Measurements from ENCODE around the gene RSRC2.
"Not testable (repeated sequence)": the region's sequence is repeated elsewhere in the genome, so short reads cannot be mapped to it uniquely, and the experiment has no call there.

RSRC2 gene

DNA sequence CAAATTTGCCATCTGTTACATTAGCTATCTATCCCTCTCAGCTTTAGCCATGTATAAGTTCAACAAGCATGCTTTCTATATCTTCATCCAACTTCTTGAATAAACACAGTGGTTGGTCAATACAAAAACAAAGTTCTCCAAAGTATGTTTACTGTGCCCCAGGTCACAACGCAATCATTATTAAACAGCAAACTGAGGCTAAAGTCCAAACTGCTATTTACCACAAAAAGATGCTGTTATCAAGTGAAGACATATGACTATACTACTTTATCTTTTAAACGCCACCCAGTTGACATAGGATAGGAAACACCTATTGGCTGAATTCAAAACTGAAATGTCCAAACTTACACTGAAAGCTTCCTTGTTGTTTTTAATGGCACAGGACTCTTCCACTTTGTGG is 37.7 kb downstream of the RSRC2 start:
- no peak for DNase-seq (ENCODE audit: low read depth, low spot score)
- no peaks in the 10 kb centered on the region for H3K4me1 ChIP-seq (ENCODE audit: control insufficient read depth, insufficient read depth, low read length)
- H3K27ac ChIP-seq (ENCODE audit: low read length), result no peak overlapping the region
- H3K4me3 ChIP-seq (ENCODE audit: low read length), result no peak overlapping the region
- peaks cover 14% of the 10 kb centered on the region; the same call in 1 of the 2 replicates for H3K36me3 ChIP-seq (ENCODE audit: control insufficient read depth, insufficient read depth, low read length)
- H3K27me3 ChIP-seq (ENCODE audit: control insufficient read depth, insufficient read depth, low read length), result no peaks in the 10 kb centered on the region
- WGBS (ENCODE audit: insufficient coverage, insufficient read length), result no CpG with 5 or more reads among the region's 2 CpGs
- no peaks in the 10 kb centered on the region for H3K9me3 ChIP-seq (ENCODE audit: control insufficient read depth, insufficient read depth, low read length)

DNA sequence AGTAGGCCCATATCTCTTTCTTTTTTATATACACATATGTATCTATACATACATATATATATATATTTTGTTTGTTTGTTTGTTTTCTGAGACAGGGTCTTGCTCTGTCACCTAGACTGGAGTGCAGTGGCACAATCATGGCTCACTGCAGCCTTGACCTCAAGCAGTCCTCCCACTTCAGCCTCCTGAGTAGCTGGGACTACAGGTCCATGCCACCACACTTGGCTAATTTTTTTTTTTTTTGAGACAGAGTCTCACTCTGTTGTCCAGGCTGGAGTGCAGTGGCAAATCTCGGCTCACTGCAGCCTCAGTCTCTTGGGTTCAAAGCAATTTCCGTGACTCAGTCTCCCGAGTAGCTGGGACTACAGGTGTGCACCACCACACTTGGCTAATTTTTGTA is 38.9 kb downstream of the RSRC2 start:
- not testable (repeated sequence) for H3K4me3 ChIP-seq (ENCODE audit: low read length); H3K27me3 ChIP-seq (ENCODE audit: control insufficient read depth, insufficient read depth, low read length); H3K27ac ChIP-seq (ENCODE audit: low read length); H3K9me3 ChIP-seq (ENCODE audit: control insufficient read depth, insufficient read depth, low read length); DNase-seq (ENCODE audit: low read depth, low spot score); H3K4me1 ChIP-seq (ENCODE audit: control insufficient read depth, insufficient read depth, low read length)
- WGBS (ENCODE audit: insufficient coverage, insufficient read length), result no CpG with 5 or more reads among the region's 3 CpGs
- H3K36me3 ChIP-seq (ENCODE audit: control insufficient read depth, insufficient read depth, low read length), result peaks cover 14% of the 10 kb centered on the region; the same call in 1 of the 2 replicates

DNA sequence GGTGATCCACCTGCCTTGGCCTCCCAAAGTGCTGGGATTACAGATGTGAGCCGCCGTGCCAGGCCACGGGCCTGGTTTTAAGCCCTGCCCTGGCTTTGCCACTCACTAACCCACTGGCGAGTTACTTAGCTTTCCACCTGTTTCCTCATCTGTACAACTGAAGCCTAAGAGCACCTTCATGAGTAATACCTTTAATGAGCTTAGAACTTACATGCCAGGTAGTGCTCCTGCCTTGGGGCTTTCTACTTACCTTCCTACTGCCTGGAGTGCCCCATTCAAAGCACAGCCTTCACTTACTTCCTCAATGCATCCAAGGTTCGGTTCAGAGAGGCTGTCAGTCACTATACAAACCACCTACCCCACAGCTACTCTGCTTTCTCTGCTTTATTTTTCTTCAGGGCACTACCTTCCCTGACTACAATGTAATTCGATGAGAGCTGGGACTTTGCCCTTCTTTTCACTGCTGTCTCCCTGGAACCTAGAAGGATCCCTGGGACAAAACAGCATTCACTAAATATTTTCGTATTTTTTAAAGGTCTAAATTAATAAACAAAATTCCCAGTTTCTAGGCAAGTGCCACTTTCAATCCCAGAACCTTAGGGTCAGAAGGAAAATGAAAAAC is 39.8 kb downstream of the RSRC2 start:
- Histone ChIP-seq H3K27me3 (ENCODE audit: control insufficient read depth, insufficient read depth, low read length) (no peaks in the 10 kb centered on the region), H3K4me1 (ENCODE audit: control insufficient read depth, insufficient read depth, low read length) (no peaks in the 10 kb centered on the region), H3K36me3 (ENCODE audit: control insufficient read depth, insufficient read depth, low read length) (peaks cover 12% of the 10 kb centered on the region; the same call in 1 of the 2 replicates)

DNA sequence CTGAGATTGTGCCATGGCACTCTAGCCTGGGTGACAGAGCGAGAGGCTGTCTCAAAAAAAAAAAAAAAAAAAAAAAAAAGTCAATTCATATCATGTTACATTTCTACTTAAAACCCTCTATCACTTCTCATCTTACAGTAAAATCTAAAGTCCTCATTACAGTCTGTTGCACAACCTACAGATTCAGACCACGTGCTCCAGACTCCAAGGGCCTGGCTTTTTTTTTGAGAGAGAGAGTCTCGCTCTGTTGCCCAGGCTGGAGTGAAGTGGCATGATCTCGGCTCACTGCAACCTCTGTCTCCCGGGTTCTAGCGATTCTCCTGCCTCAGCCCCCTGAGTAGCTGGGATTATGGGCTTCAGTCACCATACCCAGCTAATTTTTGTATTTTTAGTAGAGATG is 40.4 kb downstream of the RSRC2 start:
- H3K27me3 ChIP-seq (ENCODE audit: control insufficient read depth, insufficient read depth, low read length); H3K27ac ChIP-seq (ENCODE audit: low read length); H3K4me1 ChIP-seq (ENCODE audit: control insufficient read depth, insufficient read depth, low read length); H3K36me3 ChIP-seq (ENCODE audit: control insufficient read depth, insufficient read depth, low read length); DNase-seq (ENCODE audit: low read depth, low spot score); H3K9me3 ChIP-seq (ENCODE audit: control insufficient read depth, insufficient read depth, low read length); H3K4me3 ChIP-seq (ENCODE audit: low read length): not testable (repeated sequence)
- no CpG with 5 or more reads among the region's 6 CpGs for WGBS (ENCODE audit: insufficient coverage, insufficient read length)

More for the DNA sequence above, 39.8 kb downstream of the RSRC2 start:
- Histone ChIP-seq H3K4me3 (ENCODE audit: low read length) (no peak overlapping the region), H3K9me3 (ENCODE audit: control insufficient read depth, insufficient read depth, low read length) (no peaks in the 10 kb centered on the region), H3K27ac (ENCODE audit: low read length) (no peak overlapping the region)
- no CpG with 5 or more reads among the region's 7 CpGs for WGBS (ENCODE audit: insufficient coverage, insufficient read length)
- DNase-seq (ENCODE audit: low read depth, low spot score), result no peak

DNA sequence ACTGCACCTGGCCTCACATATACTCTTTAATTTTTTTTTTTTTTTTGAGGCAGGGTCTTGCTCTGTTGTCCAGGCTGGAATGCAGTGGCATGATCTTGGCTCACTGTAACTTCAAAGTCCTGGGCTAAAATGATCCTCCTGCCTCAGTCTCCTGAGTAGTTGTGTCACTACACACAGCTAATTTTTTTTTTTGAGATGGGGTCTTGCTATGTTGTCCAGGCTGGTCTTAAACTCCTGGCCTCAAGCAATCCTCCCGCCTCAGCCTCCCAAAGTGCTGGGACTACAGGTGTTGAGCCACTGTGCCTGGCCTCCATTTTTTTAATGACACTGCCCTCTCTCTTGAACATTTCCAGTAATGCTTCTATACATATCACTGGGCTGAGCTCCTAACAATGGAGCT is 42.4 kb downstream of the RSRC2 start:
- no CpG with 5 or more reads among the region's 1 CpG for WGBS (ENCODE audit: insufficient coverage, insufficient read length)
- H3K36me3 ChIP-seq (ENCODE audit: control insufficient read depth, insufficient read depth, low read length), result peaks cover 11% of the 10 kb centered on the region; the same call in 1 of the 2 replicates
- DNase-seq (ENCODE audit: low read depth, low spot score); H3K27me3 ChIP-seq (ENCODE audit: control insufficient read depth, insufficient read depth, low read length); H3K27ac ChIP-seq (ENCODE audit: low read length); H3K4me3 ChIP-seq (ENCODE audit: low read length); H3K4me1 ChIP-seq (ENCODE audit: control insufficient read depth, insufficient read depth, low read length); H3K9me3 ChIP-seq (ENCODE audit: control insufficient read depth, insufficient read depth, low read length): not testable (repeated sequence)

DNA sequence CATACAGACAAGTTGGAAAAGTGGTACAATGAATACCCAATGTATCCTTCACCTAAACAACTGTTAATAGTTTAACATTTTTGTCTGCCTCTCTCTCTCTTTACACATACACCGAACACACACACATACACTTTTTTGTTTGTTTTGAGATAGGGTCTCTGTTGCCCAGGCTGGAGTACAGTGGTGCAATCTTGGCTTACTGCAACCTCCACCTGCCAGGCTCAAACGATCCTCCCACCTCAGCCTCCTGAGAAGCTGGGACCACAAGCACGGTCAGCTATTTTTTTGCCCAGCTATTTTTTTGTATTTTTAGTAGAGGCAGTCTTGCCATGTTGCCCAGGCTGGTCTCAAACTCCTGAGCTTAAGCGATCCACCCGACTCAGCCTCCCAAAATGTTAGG is 42.8 kb downstream of the RSRC2 start:
- 100% methylated on average over 1 of the region's 5 CpGs for WGBS (ENCODE audit: insufficient coverage, insufficient read length)
- H3K27ac ChIP-seq (ENCODE audit: low read length), result no peak overlapping the region
- no peak overlapping the region for H3K4me3 ChIP-seq (ENCODE audit: low read length)
- H3K27me3 ChIP-seq (ENCODE audit: control insufficient read depth, insufficient read depth, low read length), result no peaks in the 10 kb centered on the region
- no peak for DNase-seq (ENCODE audit: low read depth, low spot score)
- no peaks in the 10 kb centered on the region for H3K9me3 ChIP-seq (ENCODE audit: control insufficient read depth, insufficient read depth, low read length)
- H3K36me3 ChIP-seq (ENCODE audit: control insufficient read depth, insufficient read depth, low read length), result peaks cover 11% of the 10 kb centered on the region; the same call in 1 of the 2 replicates
- H3K4me1 ChIP-seq (ENCODE audit: control insufficient read depth, insufficient read depth, low read length), result no peaks in the 10 kb centered on the region

DNA sequence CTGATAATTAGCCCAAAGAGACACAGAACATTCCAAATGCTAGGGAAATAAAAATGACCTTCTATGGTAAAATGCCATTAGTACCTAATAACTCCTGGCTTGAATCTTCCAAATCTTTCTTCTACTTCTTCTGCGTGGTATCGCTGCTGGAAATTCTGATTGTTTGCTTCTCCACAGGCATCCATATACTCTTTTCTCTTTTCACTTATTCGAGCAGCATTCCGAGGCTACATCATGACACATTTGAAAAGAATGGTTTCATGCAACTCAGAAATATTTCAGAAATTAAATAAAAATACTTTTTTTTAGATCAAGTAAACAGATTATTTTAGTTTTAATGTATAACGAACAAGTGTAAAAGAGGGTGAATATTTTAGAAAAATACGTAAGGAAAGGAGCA is 44.9 kb downstream of the RSRC2 start:
- no peak overlapping the region for H3K27ac ChIP-seq (ENCODE audit: low read length)
- no peak overlapping the region for H3K4me3 ChIP-seq (ENCODE audit: low read length)
- DNase-seq (ENCODE audit: low read depth, low spot score), result no peak
- H3K27me3 ChIP-seq (ENCODE audit: control insufficient read depth, insufficient read depth, low read length), result no peaks in the 10 kb centered on the region
- whole genome bisulfite sequencing (ENCODE audit: insufficient coverage, insufficient read length), result 100% methylated on average over 2 of the region's 6 CpGs
- no peaks in the 10 kb centered on the region for H3K9me3 ChIP-seq (ENCODE audit: control insufficient read depth, insufficient read depth, low read length)
- no peaks in the 10 kb centered on the region for H3K4me1 ChIP-seq (ENCODE audit: control insufficient read depth, insufficient read depth, low read length)
- H3K36me3 ChIP-seq (ENCODE audit: control insufficient read depth, insufficient read depth, low read length), result peaks cover 9% of the 10 kb centered on the region; the same call in 1 of the 2 replicates

DNA sequence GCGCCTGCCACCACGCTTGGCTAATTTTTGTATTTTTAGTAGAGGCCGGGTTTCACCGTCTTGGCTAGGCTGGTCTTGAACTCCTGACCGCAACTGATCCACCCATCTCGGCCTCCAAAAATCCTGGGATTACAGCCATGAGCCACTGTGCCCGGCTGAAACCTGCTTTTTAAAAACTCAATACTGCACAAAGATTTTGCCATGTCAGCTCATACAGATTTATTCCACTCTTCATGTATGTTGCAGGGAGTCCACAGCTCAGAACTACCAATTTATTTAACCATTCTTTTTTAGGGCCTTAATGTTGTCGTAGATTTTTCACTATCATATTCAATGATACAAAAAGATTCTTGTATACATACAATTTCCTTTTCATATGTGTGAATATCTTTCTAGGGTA is 46.0 kb downstream of the RSRC2 start:
- no peak for DNase-seq (ENCODE audit: low read depth, low spot score)
- H3K4me1 ChIP-seq (ENCODE audit: control insufficient read depth, insufficient read depth, low read length), result no peaks in the 10 kb centered on the region
- H3K9me3 ChIP-seq (ENCODE audit: control insufficient read depth, insufficient read depth, low read length), result no peaks in the 10 kb centered on the region
- H3K4me3 ChIP-seq (ENCODE audit: low read length), result no peak overlapping the region
- H3K27ac ChIP-seq (ENCODE audit: low read length), result no peak overlapping the region
- WGBS (ENCODE audit: insufficient coverage, insufficient read length), result no CpG with 5 or more reads among the region's 8 CpGs
- no peaks in the 10 kb centered on the region for H3K27me3 ChIP-seq (ENCODE audit: control insufficient read depth, insufficient read depth, low read length)
- H3K36me3 ChIP-seq (ENCODE audit: control insufficient read depth, insufficient read depth, low read length), result peaks cover 16% of the 10 kb centered on the region; the same call in 1 of the 2 replicates

DNA sequence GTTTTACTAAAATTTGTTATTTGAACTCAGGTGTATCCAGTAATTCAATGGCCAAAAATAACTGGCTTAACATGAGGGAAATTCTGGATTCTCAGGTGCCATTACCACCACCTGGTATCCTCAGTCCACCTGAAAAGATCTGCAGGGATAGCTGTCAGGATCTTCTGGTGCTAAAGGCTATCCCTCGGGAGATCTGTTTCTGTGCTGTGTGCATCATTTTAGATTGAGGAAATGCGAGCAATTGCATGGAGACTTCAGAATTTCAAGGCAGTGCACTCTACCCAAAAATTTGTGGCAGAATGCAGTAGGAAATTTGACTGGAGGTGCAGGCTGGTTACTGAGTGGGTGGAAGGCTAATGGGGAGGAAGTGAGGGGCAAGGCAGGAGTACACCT is 52.4 kb downstream of the RSRC2 start:
- H3K27ac ChIP-seq (ENCODE audit: low read length), result no peak overlapping the region
- H3K4me1 ChIP-seq (ENCODE audit: control insufficient read depth, insufficient read depth, low read length), result no peaks in the 10 kb centered on the region
- WGBS (ENCODE audit: insufficient coverage, insufficient read length), result no CpG with 5 or more reads among the region's 2 CpGs
- H3K4me3 ChIP-seq (ENCODE audit: low read length), result no peak overlapping the region
- H3K27me3 ChIP-seq (ENCODE audit: control insufficient read depth, insufficient read depth, low read length), result no peaks in the 10 kb centered on the region
- H3K9me3 ChIP-seq (ENCODE audit: control insufficient read depth, insufficient read depth, low read length), result no peaks in the 10 kb centered on the region
- no peak for DNase-seq (ENCODE audit: low read depth, low spot score)
- peaks cover 24% of the 10 kb centered on the region for H3K36me3 ChIP-seq (ENCODE audit: control insufficient read depth, insufficient read depth, low read length)

DNA sequence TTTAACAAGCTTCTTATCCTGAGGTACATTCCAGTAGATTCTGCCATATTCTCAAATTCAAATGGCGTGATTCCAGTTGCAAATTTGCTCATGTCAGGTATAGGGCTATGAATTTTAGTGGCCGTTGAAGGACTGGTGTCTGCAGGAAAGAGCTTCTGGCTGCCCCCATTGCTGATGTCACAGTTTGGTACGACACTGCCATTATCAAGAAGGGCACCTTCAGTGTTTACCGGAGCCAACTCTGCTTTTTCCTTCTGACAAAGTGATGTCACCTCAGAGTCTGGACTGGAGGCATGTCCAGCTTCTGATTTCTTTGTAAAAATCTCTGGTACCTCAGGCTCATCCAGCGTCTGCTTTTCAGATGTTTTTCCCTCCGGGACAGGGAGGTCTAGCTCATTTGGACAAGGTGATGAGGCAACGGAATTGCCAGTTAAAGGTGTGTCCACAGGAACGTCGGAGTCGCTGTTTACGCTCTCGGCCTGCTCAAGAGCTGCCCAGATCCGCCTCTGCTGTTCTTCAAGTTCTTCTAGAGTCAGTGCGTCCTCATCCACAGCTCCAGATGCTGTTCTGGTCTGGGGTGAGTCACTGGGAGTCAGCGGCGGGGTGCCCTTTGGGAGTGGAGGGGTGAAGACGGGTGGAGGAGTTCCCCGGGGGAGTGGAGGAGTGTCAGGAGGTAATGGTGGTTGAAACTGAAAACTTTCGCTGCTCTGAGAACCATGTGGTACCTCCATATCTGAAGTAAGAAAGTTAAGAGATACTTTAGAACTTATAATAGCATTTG is 53.0 kb downstream of the RSRC2 start:
- peaks cover 24% of the 10 kb centered on the region for H3K36me3 ChIP-seq (ENCODE audit: control insufficient read depth, insufficient read depth, low read length)
- H3K27me3 ChIP-seq (ENCODE audit: control insufficient read depth, insufficient read depth, low read length), result no peaks in the 10 kb centered on the region
- DNase-seq (ENCODE audit: low read depth, low spot score), result no peak
- no peak overlapping the region for H3K27ac ChIP-seq (ENCODE audit: low read length)
- H3K4me1 ChIP-seq (ENCODE audit: control insufficient read depth, insufficient read depth, low read length), result no peaks in the 10 kb centered on the region
- no CpG with 5 or more reads among the region's 19 CpGs for WGBS (ENCODE audit: insufficient coverage, insufficient read length)
- no peak overlapping the region for H3K4me3 ChIP-seq (ENCODE audit: low read length)
- no peaks in the 10 kb centered on the region for H3K9me3 ChIP-seq (ENCODE audit: control insufficient read depth, insufficient read depth, low read length)
